HL-60 (cell line): ENCODE results near the gene ALDH3B1.
A peak's percentile ranks its signal among the peaks of the same experiment; 100 is the strongest.
"Not testable (repeated sequence)": the region's sequence is repeated elsewhere in the genome, so short reads cannot be mapped to it uniquely, and the experiment has no call there.

Experiments used
- POLR2AphosphoS5 ChIP-seq: IDR thresholded peaks from 2 replicates; pipeline ENCODE4 v1.6.1; 2012; ENCODE audit warnings: low read depth
- TF ChIP-seq, protein P1 (sequence below): IDR thresholded peaks from one replicate; pipeline ENCODE4 v1.5.1; 2011; ENCODE audit warnings: low read length, control low read depth, inconsistent platforms; ENCODE audit not compliant: insufficient read depth
- TF ChIP-seq, protein P2 (sequence below): IDR thresholded peaks from 2 replicates; pipeline ENCODE4 v1.6.1; 2012; ENCODE audit warnings: low read depth; ENCODE audit not compliant: insufficient replicate concordance

DNA sequence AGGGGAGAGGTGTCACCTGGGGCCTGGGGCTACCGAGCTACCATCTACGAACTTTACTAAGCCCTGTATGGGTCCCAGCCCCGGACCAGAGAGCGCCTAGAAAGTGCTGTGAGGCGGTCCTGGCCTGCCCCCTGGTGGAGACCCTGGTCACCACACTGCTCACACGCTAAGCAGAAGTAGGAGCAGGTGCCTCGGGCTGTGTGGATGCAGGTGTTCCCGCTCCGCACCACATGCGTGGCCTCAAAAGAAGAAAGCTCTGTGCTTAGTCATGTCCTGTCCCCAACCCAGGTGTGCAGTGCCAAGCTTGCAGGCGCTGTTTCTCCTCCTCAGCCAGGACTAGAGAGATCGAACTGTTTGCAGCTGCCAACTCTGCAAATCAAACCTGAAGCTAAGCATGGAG is 16.3 kb upstream of the ALDH3B1 start:
- TF ChIP-seq, protein P1, sequence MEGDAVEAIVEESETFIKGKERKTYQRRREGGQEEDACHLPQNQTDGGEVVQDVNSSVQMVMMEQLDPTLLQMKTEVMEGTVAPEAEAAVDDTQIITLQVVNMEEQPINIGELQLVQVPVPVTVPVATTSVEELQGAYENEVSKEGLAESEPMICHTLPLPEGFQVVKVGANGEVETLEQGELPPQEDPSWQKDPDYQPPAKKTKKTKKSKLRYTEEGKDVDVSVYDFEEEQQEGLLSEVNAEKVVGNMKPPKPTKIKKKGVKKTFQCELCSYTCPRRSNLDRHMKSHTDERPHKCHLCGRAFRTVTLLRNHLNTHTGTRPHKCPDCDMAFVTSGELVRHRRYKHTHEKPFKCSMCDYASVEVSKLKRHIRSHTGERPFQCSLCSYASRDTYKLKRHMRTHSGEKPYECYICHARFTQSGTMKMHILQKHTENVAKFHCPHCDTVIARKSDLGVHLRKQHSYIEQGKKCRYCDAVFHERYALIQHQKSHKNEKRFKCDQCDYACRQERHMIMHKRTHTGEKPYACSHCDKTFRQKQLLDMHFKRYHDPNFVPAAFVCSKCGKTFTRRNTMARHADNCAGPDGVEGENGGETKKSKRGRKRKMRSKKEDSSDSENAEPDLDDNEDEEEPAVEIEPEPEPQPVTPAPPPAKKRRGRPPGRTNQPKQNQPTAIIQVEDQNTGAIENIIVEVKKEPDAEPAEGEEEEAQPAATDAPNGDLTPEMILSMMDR: not testable (repeated sequence)
- TF ChIP-seq, protein P2, sequence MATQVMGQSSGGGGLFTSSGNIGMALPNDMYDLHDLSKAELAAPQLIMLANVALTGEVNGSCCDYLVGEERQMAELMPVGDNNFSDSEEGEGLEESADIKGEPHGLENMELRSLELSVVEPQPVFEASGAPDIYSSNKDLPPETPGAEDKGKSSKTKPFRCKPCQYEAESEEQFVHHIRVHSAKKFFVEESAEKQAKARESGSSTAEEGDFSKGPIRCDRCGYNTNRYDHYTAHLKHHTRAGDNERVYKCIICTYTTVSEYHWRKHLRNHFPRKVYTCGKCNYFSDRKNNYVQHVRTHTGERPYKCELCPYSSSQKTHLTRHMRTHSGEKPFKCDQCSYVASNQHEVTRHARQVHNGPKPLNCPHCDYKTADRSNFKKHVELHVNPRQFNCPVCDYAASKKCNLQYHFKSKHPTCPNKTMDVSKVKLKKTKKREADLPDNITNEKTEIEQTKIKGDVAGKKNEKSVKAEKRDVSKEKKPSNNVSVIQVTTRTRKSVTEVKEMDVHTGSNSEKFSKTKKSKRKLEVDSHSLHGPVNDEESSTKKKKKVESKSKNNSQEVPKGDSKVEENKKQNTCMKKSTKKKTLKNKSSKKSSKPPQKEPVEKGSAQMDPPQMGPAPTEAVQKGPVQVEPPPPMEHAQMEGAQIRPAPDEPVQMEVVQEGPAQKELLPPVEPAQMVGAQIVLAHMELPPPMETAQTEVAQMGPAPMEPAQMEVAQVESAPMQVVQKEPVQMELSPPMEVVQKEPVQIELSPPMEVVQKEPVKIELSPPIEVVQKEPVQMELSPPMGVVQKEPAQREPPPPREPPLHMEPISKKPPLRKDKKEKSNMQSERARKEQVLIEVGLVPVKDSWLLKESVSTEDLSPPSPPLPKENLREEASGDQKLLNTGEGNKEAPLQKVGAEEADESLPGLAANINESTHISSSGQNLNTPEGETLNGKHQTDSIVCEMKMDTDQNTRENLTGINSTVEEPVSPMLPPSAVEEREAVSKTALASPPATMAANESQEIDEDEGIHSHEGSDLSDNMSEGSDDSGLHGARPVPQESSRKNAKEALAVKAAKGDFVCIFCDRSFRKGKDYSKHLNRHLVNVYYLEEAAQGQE: not testable (repeated sequence)
- TF ChIP-seq POLR2AphosphoS5: peak; percentile 46; the same call in 1 of the 2 replicates
